ENCODE results near the gene TFDP1.
"Not testable (repeated sequence)": the region's sequence is repeated elsewhere in the genome, so short reads cannot be mapped to it uniquely, and the experiment has no call there.

The TFDP1 gene

DNA sequence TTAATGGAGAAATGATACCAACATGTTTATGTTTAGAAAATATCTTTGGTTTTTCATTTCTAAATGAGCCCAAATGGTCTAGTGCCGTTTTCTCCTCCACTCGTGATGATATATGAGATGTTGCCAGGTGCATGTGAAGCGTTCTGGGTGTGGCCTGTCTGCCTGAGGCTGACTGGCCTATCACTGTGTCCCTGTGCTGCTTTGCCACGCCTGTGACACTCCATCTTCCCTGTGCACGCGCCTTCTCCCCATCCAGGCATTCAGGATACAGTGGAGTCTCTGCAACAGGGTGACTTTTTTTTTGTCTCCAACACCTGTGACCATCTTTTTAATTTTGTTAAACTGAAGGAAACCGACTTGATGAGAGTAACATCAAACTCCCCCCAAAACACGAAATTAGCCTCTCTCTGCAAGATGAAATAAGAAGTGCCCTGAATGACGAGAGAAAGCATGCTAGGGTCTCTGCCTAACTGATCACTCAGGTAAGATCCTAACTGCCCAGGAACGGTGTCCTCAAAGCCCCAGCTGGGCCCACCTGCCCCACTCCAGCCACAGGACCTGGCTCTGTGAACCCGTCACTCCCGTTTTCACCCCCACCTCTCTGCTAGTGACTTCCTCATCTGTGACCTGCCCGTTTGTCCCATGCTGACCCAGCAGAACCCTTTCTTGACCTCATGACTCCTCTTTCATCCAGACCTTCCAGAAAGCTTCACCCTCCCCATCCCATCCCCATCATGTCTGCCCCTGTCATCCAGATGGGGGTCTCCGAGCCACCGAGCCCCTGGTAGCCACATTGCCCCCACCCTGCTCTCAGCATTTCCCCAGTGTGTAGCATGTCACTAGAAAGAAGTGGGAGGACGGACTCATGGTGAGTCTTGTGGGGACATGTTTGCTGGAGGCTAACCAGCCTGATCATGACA, 33.2 kb upstream of the TFDP1 start:
- DNase-seq (ENCODE audit: low read depth): no peak

DNA sequence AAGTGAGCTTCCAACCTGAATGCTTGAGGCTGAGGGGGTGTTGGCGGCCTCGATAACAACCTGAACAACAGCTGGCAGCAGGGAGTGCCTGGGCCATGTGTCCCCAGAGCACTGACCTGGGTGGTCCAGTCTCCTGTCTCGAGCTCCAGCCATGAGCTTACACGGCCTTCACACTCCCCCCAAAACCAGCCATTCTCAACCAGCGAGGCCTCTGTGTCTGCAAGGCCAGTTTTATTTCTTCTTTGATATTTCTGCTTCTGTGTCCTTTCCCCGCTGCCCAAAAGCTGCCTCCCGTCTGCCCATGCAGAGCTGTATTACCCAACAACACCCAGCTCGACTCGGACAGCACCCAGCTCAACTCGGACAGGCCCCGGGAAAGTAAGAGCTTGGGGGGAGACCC, 32.5 kb upstream of the TFDP1 start:
- DNase-seq (ENCODE audit: low read depth): no peak

DNA sequence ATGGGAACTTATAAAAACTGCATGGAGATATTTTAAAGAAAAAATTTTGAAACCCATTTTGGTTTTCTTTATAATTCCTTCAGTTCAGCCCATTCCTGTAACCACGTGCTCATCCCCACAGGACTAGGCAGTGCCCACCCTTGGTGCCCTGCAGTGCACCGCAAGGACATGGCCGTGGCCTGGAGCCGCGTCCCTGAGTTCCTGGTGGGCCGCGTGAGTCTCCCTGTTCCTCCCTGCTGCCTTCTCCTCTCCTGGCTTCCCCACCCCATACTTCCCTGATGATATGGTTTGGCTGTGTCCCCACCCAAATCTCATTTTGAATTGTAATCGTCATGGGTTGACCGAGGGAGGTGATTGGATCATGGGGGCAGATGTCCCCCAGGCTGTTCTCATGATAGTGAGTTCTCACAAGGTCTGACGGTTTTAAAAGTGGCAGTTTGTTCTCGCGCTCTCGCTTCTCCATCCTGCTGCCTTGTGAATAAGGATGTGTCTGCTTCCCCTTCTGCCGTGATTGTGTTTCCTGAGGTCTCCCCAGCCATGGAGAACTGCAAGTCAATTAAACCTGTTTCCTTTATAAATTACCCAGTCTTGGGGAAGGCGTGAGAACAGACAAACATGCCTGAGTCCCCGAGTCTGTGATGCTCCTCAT, 31.6 kb upstream of the TFDP1 start:
- no peak for DNase-seq (ENCODE audit: low read depth)

DNA sequence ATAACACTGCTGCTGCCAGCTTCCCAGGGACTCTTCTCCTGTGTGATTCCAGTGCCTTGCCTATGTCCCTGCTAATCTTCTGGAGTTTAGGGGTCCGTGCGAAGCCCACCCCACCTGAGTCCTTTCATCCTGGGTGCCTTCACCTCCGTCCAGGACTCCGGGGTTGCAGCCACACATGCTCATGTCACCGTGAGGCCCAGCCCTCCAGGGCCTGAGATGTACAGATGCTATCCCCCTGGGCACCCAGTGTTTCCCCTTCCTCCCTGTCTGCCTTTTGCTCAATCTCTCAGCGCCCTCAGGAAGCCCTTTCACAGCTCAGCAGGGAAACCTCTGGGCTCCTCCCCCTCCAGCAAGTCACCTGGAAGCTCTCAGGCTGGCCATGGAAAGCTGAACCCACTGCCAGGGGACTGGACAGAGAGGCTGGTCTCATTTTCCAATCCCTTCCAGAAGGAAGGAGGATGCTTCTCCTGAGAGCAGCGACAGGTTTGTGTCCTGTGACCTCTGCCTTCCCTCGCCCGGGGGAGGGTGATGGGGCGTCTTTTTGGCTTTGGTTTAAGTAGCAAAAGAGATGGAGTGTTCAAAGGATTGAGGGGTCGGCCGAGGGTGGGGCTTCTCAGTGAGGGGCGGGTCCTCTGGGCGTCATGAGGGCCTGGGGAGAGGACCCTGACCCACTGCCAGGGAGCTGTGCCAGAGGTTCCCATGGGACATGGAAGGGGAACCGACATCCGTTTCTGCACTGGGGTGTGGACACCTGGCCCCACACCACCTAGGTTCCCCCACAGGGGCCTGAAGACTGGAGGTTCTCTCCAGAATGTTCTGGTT, 30.8 kb upstream of the TFDP1 start:
- DNase-seq (ENCODE audit: low read depth): no peak

DNA sequence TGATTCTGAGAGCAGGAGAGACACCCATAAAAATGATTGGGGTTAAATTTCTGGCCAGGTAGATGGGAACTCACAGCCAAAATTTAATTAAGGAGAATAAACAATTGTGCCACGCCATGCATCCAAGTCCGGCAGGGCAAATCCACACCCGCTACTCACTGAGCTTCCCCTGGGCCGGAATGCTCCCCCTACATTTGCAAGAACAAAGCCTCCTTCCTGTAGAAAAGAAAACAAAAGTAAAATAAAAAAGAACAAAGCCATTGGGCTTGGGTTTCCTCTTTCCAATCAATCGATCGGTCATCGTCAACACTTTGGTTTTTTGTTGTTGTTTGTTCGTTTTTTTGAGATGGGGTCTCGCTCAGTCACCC, 30.2 kb upstream of the TFDP1 start:
- no peak for DNase-seq (ENCODE audit: low read depth)

DNA sequence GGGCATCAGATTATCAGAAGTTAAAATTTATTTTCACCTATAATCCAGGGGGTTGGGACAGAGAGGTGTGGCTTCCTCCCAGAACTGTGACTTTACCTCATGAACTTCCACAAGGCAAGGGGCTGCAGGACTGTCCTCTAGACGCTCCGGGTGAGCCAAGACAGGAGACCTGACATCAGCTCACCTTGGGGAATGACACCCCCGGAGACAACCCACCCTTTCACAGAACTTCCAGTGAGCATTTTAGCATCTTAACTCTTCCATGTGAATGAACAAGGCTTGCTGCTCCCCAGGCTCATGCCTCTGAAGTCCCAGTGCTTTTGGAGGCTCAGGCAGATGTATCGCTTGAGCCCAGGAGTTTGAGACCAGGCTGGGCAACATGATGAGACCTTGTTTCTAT, 29.4 kb upstream of the TFDP1 start:
- DNase-seq (ENCODE audit: low read depth): no peak

DNA sequence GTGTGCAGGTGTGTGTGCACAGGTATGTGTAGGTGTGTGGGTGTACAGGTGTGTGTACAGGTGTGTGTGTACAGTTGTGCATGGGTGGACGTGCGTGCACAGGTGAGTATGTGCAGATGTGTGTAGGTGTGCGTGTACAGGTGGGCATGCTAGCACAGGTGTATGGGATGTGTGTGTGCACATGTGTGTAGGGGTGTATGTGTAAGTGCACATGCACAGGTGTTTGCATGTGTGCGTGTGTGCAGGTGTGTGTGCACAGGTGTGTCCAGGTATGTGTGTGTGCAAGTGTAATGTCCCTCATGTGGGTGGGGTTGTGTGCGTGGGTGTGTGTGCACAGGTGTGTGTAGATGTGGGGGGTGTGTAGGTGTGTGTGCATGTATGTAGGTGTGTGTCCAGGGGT, 27.5 kb upstream of the TFDP1 start:
- no peak for DNase-seq (ENCODE audit: low read depth)

DNA sequence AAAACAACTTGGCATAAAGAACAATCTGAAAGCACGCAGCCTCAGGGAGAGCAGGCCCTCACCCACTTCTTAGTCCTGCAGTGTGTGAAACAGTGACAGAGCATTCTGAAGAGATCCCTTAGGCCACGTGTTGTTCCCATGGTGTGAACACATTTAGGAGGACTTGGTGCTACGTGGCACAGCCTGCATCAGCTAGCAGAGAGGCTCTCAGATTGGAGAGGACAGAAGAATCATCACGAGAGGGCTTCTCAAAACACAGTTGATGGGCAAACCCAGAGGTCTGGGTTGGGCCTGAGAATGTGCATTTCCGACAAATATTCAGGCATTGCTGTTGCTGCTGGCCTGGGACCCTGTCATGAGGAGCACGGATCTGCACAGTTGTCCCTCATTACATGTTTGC, 26.1 kb upstream of the TFDP1 start:
- no peak for DNase-seq (ENCODE audit: low read depth)

DNA sequence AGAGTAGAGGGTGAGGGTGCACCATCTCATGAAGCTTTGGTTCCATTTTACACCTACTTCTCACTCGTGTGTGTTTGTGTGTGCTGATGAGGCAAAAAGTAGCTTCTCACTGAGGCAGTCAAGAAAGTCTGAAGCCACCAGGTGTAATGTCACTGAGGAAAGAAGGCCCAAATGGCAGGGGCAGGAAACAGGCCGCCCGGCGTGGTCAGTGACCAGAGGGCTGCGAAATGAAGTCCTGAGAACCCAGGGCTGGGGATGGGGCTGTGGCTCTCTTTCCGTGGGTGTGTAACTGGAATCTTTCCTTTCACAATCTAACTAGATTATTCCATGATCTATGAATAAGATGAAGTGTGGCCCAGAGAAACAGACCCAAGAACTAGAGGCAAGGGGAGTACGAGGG, 25.5 kb upstream of the TFDP1 start:
- DNase-seq (ENCODE audit: low read depth): no peak

DNA sequence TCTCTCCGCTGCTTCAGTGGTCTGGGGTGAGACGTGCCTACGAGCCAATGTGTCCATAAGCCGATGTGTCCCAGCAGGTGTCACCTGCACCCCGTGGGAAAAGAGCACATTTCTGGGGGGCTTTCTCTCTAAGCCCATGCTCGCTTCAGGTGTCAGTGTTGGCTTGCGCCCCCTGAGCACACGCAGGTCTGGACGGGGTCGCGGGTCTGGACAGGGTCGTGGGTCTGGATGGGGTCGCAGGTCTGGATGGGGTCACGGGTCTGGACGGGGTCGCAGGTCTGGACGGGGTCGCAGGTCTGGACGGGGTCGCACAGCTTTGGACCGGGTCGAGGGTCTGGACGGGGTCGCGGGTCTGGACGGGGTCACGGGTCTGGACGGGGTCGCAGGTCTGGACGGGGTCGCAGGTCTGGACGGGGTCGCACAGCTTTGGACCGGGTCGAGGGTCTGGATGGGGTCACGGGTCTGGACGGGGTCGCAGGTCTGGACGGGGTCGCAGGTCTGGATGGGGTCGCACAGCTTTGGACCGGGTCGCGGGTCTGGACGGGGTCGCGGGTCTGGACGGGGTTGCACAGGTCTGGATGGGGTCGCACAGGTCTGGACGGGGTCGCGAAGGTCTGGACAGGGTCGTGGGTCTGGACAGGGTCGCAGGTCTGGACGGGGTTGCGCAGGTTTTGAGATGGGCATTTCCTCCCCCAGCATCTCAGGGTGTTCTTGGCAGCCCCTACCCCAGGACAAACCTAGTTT, 24.5 kb upstream of the TFDP1 start:
- no peak for DNase-seq (ENCODE audit: low read depth)

DNA sequence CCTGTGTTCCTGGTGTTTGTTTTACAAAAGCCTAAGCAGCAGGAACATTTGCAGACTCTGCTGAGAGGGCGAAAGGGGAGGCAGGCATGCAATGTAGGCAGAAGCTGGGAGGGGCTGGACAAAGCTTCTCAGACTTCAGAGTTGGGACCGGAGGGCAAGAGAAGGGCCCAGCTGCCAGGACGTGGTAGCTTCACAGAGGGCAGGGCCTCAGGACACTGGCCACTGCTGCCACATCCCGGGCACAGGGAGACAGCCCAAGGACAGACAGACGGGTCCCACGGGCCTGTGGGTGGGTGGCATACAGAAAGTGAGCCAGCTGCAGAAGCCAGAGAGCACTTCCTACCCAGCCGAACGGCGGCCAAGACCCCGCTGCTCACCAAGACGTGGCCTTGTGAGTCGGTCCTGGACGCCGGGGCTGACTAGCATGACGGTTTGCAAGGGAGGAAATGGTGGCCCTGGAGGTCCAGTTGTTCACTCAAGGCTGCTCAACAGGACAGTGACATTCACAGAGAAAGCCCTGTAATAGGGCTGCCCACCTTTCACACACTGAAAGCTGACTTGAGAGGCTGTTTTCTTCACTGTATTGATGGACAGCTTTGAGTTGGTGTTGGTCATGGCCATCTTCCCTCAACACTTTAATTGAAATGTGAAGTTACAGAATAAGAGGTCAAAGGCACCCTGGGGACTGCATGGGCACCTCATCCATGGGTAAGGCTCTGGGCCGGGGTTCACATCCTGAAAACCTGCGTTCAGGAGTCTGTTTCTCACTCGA, 23.7 kb upstream of the TFDP1 start:
- DNase-seq (ENCODE audit: low read depth): no peak

DNA sequence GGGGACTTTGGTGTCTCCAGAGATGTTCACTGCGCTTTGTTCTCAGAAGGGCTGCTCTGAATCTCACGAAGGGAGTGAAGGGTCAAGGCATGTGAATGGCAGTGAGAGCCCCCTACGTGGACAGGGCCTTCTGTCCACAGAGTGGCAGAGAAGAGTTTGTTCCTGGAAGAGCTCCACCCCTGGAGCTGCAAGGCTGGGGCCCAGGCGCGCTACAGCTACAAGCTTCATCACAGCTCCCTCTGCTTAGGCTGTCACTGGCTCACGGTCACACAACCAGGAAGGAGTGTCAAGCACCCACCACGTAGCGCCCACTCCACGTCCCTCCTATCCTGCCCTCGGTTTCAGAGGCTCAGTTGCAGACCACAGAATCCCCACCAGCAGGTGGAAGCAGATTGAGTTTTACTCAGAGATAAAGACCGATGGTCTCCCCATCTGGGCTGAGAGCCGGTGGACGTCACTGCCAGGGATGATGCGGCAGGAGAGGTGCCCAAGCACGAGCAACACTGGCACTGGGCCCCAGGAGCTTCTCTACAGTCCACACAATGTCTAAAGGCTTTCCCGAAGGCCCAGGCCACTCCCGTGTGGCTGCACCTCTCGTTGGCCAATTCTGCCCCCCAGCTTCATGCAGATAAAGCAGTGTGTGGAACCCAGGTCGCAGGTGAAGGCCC, 23.0 kb upstream of the TFDP1 start:
- DNase-seq (ENCODE audit: low read depth): no peak

DNA sequence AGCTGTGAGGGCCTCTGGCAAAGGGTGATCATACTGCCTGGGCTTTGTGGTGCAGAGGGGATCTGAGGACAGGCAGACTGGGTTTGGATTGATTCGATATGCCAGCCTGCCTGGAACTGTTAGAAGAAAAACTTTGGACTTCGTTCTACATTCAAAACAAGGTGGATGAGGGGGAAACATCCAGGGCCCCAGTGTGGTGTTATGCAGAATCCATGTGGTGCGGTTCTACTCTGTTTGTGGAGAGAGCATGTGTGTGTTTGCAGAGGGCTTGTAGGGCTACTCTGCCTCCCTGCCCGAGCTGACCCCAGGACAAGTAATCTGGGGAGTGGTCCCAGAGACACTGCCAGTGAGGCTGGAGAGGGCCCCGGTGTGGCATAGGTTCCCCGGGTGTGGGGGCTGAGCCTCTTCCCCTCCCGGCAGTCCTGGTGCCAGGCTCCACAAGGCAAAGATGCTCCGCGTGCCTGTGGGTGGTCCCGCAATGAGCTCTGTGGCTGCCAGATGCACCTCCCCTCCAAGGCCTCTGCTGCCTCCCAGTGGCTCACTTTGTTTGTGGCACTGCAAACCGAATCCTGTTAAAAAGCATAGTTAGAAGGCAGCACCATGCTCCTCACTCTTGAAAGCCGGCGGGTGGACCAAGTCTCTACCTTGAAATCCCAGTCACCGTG, 22.3 kb upstream of the TFDP1 start:
- DNase-seq (ENCODE audit: low read depth): no peak

DNA sequence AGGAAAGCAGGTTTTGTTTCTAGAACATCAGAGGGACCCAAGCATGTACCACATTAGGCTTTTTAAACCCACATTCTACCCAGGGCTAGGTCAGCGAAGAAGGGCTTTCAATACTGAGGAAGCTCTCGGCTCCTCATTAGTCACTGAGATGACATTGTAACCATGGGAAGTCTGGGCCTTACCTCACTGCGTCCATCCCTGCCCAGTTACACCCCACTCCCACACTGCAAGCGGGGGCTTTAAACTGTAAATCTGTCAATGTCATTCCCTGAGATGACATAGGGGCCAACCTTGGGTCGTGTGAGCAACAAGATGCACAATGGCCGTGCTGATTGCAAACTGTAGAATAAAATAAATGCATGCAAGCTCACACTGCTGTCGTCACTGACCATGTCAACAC, 21.7 kb upstream of the TFDP1 start:
- DNase-seq (ENCODE audit: low read depth): no peak

DNA sequence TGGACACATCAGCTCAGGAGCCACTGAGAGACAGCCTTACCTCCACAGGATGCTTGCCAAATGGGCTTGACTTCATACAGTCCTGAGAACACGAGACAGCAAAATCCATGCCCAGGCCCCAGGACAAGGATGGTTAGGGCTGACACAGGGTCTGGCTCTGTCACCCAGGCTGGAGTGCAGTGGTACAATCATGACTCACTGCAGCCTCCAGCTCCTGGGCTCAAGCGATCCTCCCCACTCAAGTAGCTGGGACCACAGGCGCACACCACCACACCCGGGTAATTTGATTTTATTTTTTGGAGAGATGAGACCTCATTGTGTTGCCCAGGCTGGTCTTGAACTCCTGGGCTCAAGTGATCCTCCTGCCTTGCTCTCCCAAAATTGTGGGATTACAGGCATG, 21.0 kb upstream of the TFDP1 start:
- DNase-seq (ENCODE audit: low read depth): not testable (repeated sequence)

DNA sequence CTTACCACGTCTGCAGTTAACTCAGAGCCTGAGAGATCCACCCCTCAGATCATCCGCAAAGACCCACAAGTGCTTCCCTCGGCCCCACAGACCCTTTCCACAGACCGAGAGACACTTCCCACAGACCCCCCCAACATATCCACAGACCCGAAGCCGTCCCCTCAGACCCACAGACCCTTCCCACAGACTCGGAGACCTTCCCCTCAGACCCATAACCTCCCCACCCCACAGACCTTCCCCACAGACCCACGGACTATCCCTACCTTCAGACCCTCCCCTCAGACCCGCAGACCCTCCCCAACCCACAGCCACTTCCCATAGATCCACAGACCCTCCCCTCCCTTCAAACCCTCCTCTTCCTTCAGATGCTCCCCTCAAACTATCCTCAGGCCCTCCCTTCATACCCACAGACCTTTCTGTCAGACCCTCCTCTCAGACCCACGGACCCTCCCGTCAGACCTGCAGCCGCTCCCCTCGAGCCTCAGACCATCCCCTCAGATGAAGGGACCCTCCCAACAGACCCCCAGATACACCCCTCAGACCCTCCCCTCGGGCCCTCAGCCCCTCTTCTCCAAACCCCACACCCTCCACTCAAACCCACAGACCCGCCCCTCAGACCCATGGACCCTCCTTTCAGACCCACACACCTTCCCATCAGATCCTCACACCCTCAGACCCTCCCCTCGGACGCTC, 20.1 kb upstream of the TFDP1 start:
- no peak for DNase-seq (ENCODE audit: low read depth)

DNA sequence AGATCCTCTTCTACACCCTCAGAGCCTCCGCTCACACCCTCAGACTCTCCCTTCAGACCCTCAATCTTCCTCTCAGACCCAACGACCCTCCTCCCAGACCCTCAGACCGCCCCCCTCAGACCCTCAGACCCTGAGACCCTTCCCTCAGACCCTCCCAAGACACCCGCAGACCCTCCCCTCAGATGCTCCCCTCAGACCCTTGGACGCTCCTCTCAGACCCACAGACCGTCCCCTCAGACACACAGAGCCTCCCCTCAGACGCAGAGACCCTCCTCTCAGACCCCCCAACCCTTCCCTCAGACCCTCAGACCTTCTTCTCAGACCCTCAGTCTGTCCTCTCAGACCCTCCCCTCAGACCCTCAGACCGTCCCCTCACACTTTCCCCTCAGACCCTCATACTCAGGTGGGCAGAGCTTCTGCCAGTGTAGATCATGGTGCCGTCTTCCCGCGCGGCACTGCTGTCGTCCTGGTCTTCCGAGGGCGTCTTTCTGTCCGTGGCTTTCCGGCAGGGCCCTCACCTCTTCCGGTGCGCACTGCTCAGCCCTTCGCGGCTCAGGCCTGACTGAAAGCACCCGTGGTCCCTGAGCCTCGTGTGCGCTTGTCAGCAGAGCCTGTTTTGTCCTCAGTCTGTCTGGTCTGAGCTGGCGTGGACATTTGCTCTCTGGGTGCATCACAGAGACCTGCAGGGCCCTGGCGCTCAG, 18.9 kb upstream of the TFDP1 start:
- DNase-seq (ENCODE audit: low read depth): no peak

DNA sequence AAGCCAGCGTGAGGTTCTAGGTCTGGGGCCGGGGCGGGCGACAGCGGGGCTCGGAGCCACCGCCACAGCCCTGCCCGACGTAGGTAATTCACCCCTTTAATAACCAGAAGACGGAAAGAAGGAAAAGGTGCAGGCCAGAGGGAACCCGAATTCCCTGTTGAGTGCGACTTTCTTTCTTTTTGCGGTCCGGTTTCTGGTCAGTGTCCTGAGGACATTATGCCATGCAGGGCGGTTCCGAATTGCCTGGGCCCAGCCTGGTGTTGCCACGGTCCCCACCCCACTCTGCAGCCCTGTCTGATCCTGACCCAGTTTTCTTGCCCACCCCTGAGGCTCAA, 18.4 kb upstream of the TFDP1 start:
- no peak for DNase-seq (ENCODE audit: low read depth)

DNA sequence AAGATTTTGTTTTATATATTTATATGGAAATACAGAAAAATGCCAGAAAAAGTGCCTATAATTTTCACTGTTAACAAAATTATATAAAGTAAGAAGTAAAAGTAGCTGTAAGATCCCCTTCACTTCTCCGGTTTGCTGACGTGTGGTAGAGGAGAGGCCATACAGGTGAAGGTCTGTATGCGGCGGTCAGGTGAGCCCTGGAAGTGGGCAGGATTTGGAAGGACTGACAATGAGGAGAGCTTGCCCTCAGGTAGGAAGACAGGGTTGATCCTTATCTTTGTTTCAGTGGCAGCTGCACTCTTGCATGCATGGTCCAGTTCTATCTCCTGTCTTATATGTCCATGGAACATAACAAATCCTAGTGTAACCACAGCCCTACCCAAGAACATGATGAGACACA, 16.9 kb upstream of the TFDP1 start:
- DNase-seq (ENCODE audit: low read depth): no peak

All from non-pigmented ciliary epithelial cell (primary cell).